ENCODE data around the gene VRK1.

VRK1 gene

GRCh38 chr14:96929950-96930349, 132.8 kb downstream of the VRK1 start:
- DNase-seq (ENCODE audit: low spot score in 2 of 2) (no peak), ATAC-seq (no peak)
- Mint-ChIP-seq H3K27ac (no peak overlapping the region), H3K4me3 (no peak overlapping the region), H3K9me3 (no peaks in the 10 kb centered on the region), H3K36me3 (no peaks in the 10 kb centered on the region), H3K4me1 (no peaks in the 10 kb centered on the region)

GRCh38 chr14:96930526-96930925, 133.3 kb downstream of the VRK1 start:
- ATAC-seq = no peak
- Mint-ChIP-seq H3K4me1 (no peaks in the 10 kb centered on the region), H3K27ac (no peak overlapping the region), H3K9me3 (no peaks in the 10 kb centered on the region), H3K36me3 (no peaks in the 10 kb centered on the region), H3K4me3 (no peak overlapping the region)
- DNase-seq (ENCODE audit: low spot score in 2 of 2) = no peak

Measured in stimulated activated effector memory CD8-positive, alpha-beta T cell treated with anti-CD3 and anti-CD28 coated beads, Interleukin-12 subunit alpha, Interleukin-12 subunit beta, amount 100 ng/mL, for 72 hours (primary cell).